HG03175 (cell line): ENCODE results near the gene GLIPR1.
"Not testable (repeated sequence)": the region's sequence is repeated elsewhere in the genome, so short reads cannot be mapped to it uniquely, and the experiment has no call there.

Experiments used
- ATAC-seq: cut with Tn5 transposase; IDR thresholded peaks from one replicate; pipeline ENCODE4 v1.9.1; 2021; ENCODE audit warnings: mild to moderate bottlenecking, moderate library complexity; ENCODE audit not compliant: unreplicated experiment

GLIPR1 gene

GRCh38 chr12:75480469-75480949 lies at the start of gene GLIPR1:
Gene GLIPR1 (plus strand): TSS chr12:75480755. CDS start chr12:75480881, 126 bp downstream.
- peak; percentile 89 for ATAC-seq

DNA sequence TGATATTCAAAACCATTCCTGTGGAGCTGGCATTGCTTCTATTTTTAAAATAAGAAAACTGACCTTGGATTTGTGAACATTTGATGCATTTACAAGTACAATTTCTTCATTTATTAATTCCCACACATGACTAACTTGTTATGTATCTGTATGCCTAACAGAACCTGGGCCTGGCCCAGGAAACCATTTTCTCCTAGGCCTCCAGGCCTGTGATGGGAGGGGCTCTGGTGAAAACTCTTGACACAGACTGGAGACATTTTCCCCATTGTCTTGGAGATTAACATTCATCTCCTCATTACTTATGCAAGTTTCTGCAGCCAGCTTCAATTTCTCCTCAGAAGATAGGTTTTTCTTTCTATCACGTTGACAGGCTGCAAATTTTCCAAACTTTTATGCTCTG lies 47.6 kb upstream of the GLIPR1 start:
- no peak for ATAC-seq

DNA sequence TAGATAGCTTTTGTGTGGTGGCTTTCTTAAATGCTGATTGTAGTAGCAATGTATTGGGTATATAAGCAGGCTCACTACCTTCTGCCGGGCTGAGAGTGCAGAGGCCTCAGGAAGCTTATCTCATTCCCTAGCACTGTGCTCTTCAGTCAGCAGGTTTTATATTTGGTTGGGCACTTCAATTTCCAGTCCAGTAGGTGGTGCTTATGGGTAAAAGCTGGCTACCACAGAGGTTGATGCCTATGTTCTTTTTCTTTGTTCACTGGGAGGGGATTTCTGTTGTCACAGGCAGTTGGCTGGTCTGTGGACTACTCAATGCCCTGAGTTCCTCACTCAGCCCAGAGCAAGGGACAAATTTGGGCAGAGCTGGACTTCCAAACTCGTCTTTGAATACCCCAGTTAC lies 43.0 kb upstream of the GLIPR1 start:
- ATAC-seq, result no peak

- ATAC-seq, result no peak
These were observed 42.3 kb upstream of the GLIPR1 start for GRCh38 chr12:75438059-75438754.

- no peak for ATAC-seq
These were observed 41.5 kb upstream of the GLIPR1 start for GRCh38 chr12:75439048-75439447.

- no peak for ATAC-seq
These were observed 40.6 kb upstream of the GLIPR1 start for GRCh38 chr12:75439930-75440329.

DNA sequence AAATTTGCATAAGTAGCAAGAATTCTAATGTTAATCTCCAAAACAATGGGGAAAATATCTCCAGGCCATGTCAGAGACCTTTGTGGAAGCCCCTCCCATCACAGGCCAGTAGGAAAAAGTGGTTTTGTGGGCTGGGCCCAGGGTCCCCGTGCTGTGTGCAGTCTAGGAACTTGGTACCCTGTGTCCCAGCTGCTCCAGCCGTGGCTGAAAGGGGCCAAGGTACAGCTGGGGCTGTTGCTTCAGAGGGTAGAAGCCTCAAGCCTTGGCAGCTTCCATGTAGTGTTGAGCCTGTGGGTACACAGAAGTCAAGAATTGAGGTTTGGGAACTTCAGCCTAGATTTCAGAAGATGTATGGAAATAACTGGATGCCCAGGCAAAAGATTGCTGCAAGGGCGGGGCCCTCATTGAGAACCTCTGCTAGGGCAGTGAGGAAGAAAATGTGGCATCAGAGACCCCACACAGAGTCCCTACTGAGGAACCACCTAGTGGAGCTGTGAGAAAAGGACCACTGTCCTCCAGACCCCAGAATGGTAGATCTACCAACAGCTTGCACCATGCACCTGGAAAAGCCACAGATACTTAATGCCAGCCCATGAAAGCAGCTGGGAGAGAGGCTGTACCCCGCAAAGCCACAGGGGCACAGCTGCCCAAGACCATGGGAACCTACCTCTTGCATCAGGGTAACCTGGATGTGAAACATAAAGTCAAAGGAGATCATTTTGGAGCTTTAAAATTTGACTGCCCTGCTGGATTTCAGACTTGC lies 38.7 kb upstream of the GLIPR1 start:
- not testable (repeated sequence) for ATAC-seq

DNA sequence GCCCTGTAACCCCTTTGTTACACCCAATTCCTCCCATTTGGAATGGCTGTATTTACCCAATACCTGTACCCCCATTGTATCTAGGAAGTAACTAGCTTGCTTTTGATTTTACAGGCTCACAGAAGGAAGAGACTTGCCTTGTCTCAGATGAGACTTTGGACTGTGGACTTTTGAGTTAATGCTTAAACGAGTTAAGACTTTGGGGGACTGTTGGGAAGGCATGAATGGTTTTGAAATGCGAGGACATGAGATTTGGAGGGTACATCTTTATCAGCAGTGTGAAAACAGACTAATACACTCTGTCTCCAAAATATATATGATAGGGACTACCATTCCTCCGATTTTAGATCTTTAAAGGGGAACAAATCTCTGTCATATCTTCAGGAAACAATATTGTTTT lies 38.1 kb upstream of the GLIPR1 start:
- ATAC-seq, result not testable (repeated sequence)

GRCh38 chr12:75443709-75444108 lies 36.8 kb upstream of the GLIPR1 start:
- no peak for ATAC-seq

- no peak for ATAC-seq
These were observed 36.0 kb upstream of the GLIPR1 start for GRCh38 chr12:75444429-75445136.

DNA sequence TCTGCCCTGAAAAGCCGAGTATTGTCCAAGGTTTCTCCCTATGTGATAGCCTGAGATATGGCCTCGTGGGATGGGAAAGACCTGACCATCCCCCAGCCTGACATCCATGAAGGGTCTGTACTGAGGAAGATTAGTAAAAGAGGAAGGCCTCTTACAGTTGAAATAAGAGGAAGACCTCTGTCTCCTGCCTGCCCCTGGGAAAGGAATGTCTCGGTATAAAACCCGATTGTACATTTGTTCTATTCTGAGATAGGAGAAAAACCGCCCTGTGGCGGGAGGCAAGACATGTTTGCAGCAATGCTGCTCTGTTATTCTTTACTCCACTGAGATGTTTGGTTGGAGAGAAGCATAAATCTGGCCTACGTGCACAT lies 35.4 kb upstream of the GLIPR1 start:
- not testable (repeated sequence) for ATAC-seq

- no peak for ATAC-seq
These were observed 33.7 kb upstream of the GLIPR1 start for GRCh38 chr12:75446857-75447256.

GRCh38 chr12:75447691-75448393 lies 32.7 kb upstream of the GLIPR1 start:
- ATAC-seq, result no peak

- no peak for ATAC-seq
These were observed 27.8 kb upstream of the GLIPR1 start for GRCh38 chr12:75452675-75453330.

GRCh38 chr12:75455839-75456238 lies 24.7 kb upstream of the GLIPR1 start:
- no peak for ATAC-seq

DNA sequence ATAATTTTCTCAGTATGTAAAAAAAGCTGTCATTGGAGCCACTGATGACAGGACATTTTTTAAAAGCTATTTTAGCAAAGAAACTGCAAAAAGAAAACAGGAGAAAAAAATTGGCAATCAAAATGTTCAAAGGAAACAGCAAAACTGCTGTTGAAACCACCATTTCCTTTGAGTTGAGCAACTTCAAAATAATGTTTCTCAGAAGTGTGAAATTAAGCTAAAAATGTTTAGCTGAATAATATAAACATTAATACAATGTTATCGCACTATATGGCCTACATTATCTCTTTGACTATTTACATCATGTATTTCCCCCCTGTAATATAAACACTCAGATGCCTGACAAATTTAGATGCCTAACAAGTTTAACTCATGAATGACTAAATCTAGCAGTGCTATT lies 23.4 kb upstream of the GLIPR1 start:
- ATAC-seq, result no peak

DNA sequence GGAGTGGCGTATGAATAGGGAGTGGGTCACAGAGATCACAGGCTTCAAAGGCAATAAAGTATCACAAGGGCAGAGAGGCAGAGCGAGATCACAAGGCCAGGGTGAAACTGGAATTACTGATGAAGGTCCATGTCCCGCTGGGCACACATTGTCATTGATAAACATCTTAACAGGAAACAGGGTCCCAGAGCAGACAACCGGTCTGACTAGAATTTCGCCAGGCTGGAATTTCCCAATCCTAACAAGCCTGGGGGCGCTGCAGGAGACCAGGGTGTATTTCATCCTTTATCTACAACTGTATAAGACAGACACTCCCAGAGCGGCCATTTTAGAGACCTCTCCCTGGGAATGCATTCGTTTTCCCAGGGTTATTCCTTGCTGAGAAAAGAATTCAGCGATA lies 22.7 kb upstream of the GLIPR1 start:
- ATAC-seq, result not testable (repeated sequence)

DNA sequence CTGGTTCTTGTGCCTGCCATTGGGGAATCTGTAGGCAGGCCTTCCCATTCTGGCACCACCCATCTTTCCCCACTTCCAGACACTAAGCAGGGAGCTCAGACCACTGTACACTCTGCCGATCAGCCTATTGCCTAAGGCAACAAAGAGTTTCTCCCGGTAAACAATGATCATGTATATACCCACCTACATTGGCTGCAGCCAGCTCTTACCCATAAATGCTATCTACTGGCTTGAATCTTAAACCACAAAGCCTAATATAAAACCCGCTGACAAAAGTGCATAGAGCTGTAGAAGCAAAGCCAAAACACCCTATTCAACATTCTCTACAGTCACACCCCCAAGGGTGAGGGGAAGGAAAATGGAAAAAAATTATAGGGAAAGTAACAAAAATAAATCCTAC lies 20.8 kb upstream of the GLIPR1 start:
- no peak for ATAC-seq

DNA sequence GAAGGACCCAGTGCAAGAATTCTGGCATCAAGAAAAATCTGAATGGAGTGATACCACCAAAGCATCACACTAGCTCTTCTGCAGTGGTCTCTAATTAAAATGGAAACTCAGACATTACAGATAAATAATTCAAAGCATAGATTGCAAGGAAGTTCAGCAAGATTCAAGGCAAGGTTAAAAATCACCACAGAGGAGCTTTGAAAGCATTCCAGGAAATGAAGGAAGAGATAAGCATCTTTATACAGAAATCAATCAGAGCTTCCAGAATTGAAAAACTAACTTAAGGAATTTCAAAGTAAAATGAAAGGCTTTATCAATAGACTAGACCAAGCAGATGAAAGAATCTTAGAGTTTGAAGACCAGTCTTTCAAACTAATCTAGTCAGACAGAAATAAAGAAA lies 20.4 kb upstream of the GLIPR1 start:
- ATAC-seq, result no peak
